ENCODE measurements around the gene TNFAIP8. TPM values are rescaled to one million over a fixed set of nuclear protein-coding genes. Genes with fewer than 3 reads are reported as not detected.

TNFAIP8 gene
- total RNA-seq: 12.2 and 29.1 TPM in 2 replicates

GRCh38 chr5:119355685-119356611 is at the start of gene TNFAIP8:
Gene TNFAIP8, plus strand, starts transcription at chr5:119356019. Its CDS starts 72 bp downstream, at chr5:119356091.

Other genes starting within 250 kb of the TNFAIP8 start
- 121 and 146 TPM in 2 replicates for gene HSD17B4, start 96.5 kb downstream of the TNFAIP8 start, total RNA-seq

Data from epithelial cell of alveolus of lung (primary cell).